NCI-H1930 (cell line): ENCODE measurements around the gene CYSTM1.

Experiments
- DNase-seq, 2 experiments: peaks; one replicate each; lab custom pipeline; 2025; lab: John Stamatoyannopoulos, UW

Gene CYSTM1

GRCh38 chr5:140208065-140208464 is 33.1 kb downstream of the CYSTM1 start:
- no peak for DNase-seq

GRCh38 chr5:140213370-140213983 is 38.5 kb downstream of the CYSTM1 start:
- DNase-seq: no peak

GRCh38 chr5:140214831-140215230 is 39.8 kb downstream of the CYSTM1 start:
- DNase-seq: no peak

GRCh38 chr5:140215276-140215675 is 40.3 kb downstream of the CYSTM1 start:
- no peak for DNase-seq

- DNase-seq: no peak
These were observed 41.6 kb downstream of the CYSTM1 start for GRCh38 chr5:140216478-140217074.

- DNase-seq: no peak
These were observed 42.5 kb downstream of the CYSTM1 start for GRCh38 chr5:140217299-140218026.

- DNase-seq: no peak
These were observed 44.3 kb downstream of the CYSTM1 start for GRCh38 chr5:140219068-140219991.

- DNase-seq: no peak
These were observed 45.2 kb downstream of the CYSTM1 start for GRCh38 chr5:140220032-140220697.

- no peak for DNase-seq
These were observed 45.7 kb downstream of the CYSTM1 start for GRCh38 chr5:140220698-140221064.

- DNase-seq: no peak
These were observed 46.8 kb downstream of the CYSTM1 start for GRCh38 chr5:140221697-140222223.

- no peak for DNase-seq
These were observed 47.4 kb downstream of the CYSTM1 start for GRCh38 chr5:140222416-140222815.

- no peak for DNase-seq
These were observed 48.6 kb downstream of the CYSTM1 start for GRCh38 chr5:140223567-140223966.

- DNase-seq: no peak
These were observed 49.7 kb downstream of the CYSTM1 start for GRCh38 chr5:140224658-140225057.

- DNase-seq: no peak
These were observed 50.4 kb downstream of the CYSTM1 start for GRCh38 chr5:140225396-140225795.

- DNase-seq: no peak
These were observed 52.1 kb downstream of the CYSTM1 start for GRCh38 chr5:140227046-140227445.

- DNase-seq: no peak
These were observed 53.4 kb downstream of the CYSTM1 start for GRCh38 chr5:140228364-140228837.

- DNase-seq: no peak
These were observed 55.4 kb downstream of the CYSTM1 start for GRCh38 chr5:140230373-140230772.

GRCh38 chr5:140232731-140233130 is 57.7 kb downstream of the CYSTM1 start:
- no peak for DNase-seq

- DNase-seq: no peak
These were observed 59.5 kb downstream of the CYSTM1 start for GRCh38 chr5:140234377-140234989.

GRCh38 chr5:140235791-140236551 is 61.0 kb downstream of the CYSTM1 start:
- no peak for DNase-seq
